HL-60 (cell line): ENCODE measurements around the gene AIFM3.
A peak's percentile ranks its signal among the peaks of the same experiment; 100 is the strongest.

ENCODE experiments used
- DNase-seq, 2 experiments: peaks; one replicate each; pipeline ENCODE4 v3.0.0-alpha.2; 2010 to 2020; ENCODE audit warnings: low read depth in 1 of 2, low spot score in 1 of 2
- H3K27ac ChIP-seq: fragments of 250-450 bp; sonication (Bioruptor Pico); replicated peaks from 2 replicates; pipeline ENCODE4 v1.5.1; 2020; ENCODE audit warnings: mild to moderate bottlenecking, moderate library complexity
- H3K27me3 ChIP-seq: fragments of 250-450 bp; sonication (Bioruptor Pico); 2 replicates; pipeline ENCODE4 v1.5.1; 2021; ENCODE audit warnings: mild to moderate bottlenecking, moderate library complexity; ENCODE audit not compliant: insufficient read depth, poor library complexity, severe bottlenecking
- H3K4me3 ChIP-seq: replicated peaks from 2 replicates; pipeline ENCODE4 v1.5.1; 2011; ENCODE audit warnings: mild to moderate bottlenecking, control low read depth, low read length; ENCODE audit not compliant: insufficient read depth
- CTCF ChIP-seq: IDR thresholded peaks from one replicate; pipeline ENCODE4 v1.5.1; 2011; ENCODE audit warnings: low read length, control low read depth, inconsistent platforms; ENCODE audit not compliant: insufficient read depth
- GABPA ChIP-seq: IDR thresholded peaks from 2 replicates; pipeline ENCODE4 v1.6.1; 2012; ENCODE audit warnings: low read depth
- POLR2AphosphoS5 ChIP-seq: IDR thresholded peaks from 2 replicates; pipeline ENCODE4 v1.6.1; 2012; ENCODE audit warnings: low read depth
- REST ChIP-seq: IDR thresholded peaks from 2 replicates; pipeline ENCODE4 v1.6.1; 2012; ENCODE audit warnings: low read depth; ENCODE audit not compliant: insufficient replicate concordance
- SPI1 ChIP-seq: IDR thresholded peaks from 2 replicates; pipeline ENCODE4 v1.6.1; 2012; ENCODE audit warnings: low read depth, mild to moderate bottlenecking, borderline replicate concordance

AIFM3 gene

GRCh38 chr22:21014726-21015465 lies 47.8 kb downstream of the AIFM3 start, which contains the start of gene P2RX6:
Gene P2RX6, plus strand, starts transcription at chr22:21015165. Its CDS starts 10 bp downstream, at chr22:21015175.
- DNase-seq: no peak
- no peak within 1 kb of the TSS for H3K27ac ChIP-seq
- peaks cover 24% of the 10 kb centered on the region for H3K27me3 ChIP-seq
- peak within 1 kb of the TSS; percentile 25 for H3K4me3 ChIP-seq
- no peak for TF ChIP-seq CTCF
- no peak for TF ChIP-seq SPI1
- no peak for TF ChIP-seq POLR2AphosphoS5
- TF ChIP-seq GABPA: no peak
- no peak for TF ChIP-seq REST

GRCh38 chr22:21015466-21016006 lies 48.5 kb downstream of the AIFM3 start:
- no peak for TF ChIP-seq REST
- no peak for TF ChIP-seq SPI1
- no peak for TF ChIP-seq POLR2AphosphoS5
- TF ChIP-seq CTCF: no peak
- TF ChIP-seq GABPA: no peak
- DNase-seq: no peak
- H3K27ac ChIP-seq: no peak overlapping the region
- peaks cover 24% of the 10 kb centered on the region for H3K27me3 ChIP-seq
- no peak overlapping the region for H3K4me3 ChIP-seq

- no peak for DNase-seq
- no peak overlapping the region for H3K4me3 ChIP-seq
- H3K27me3 ChIP-seq: peaks cover 24% of the 10 kb centered on the region
- no peak overlapping the region for H3K27ac ChIP-seq
- TF ChIP-seq CTCF (no peak), REST (no peak), POLR2AphosphoS5 (no peak), GABPA (no peak), SPI1 (no peak)
These were observed 49.8 kb downstream of the AIFM3 start for GRCh38 chr22:21016644-21017420.
